PC-3 (cell line): ENCODE measurements around the gene NT5DC3.

Source experiments
- CTCF ChIP-seq: fragments of 300-600 bp; sonication (generic); conservative IDR thresholded peaks from 2 replicates; pipeline ENCODE4 v1.5.1; 2017; ENCODE audit warnings: antibody characterized with exemption, low read depth, mild to moderate bottlenecking, low read length
- EZH2 ChIP-seq: fragments of 300-600 bp; sonication (generic); IDR thresholded peaks from one replicate; pipeline ENCODE4 v1.6.1; 2017; ENCODE audit warnings: antibody characterized with exemption, mild to moderate bottlenecking, low read length; ENCODE audit not compliant: unreplicated experiment

GRCh38 chr12:103881261-103881660, 40.2 kb upstream of the NT5DC3 start:
- TF ChIP-seq CTCF: no peak
- no peak for TF ChIP-seq EZH2
